ENCODE data around the gene INVS.

DNA sequence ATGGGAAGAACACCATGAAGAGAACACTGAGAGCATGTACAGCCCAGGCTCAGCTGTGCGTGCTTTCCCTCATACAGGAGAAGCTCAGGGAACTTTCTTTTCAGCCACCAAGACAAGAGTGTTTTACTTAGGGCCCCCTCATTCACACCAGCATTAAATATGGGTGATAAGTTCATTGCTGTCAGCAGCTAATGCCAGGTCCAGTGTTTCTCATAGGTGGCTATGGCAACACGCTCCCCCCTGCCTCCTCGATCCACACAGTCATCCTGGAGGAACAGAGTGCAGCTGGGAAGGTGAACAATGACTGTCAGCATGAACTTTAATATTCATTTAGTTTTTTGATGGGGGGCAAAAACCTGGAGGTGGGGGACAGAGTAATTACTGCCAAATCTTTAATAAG, 199.3 kb downstream of the INVS start:
- no peak for TF ChIP-seq POLR2A (IDR thresholded peaks at IDR 0.05)
- TF ChIP-seq, protein P1, sequence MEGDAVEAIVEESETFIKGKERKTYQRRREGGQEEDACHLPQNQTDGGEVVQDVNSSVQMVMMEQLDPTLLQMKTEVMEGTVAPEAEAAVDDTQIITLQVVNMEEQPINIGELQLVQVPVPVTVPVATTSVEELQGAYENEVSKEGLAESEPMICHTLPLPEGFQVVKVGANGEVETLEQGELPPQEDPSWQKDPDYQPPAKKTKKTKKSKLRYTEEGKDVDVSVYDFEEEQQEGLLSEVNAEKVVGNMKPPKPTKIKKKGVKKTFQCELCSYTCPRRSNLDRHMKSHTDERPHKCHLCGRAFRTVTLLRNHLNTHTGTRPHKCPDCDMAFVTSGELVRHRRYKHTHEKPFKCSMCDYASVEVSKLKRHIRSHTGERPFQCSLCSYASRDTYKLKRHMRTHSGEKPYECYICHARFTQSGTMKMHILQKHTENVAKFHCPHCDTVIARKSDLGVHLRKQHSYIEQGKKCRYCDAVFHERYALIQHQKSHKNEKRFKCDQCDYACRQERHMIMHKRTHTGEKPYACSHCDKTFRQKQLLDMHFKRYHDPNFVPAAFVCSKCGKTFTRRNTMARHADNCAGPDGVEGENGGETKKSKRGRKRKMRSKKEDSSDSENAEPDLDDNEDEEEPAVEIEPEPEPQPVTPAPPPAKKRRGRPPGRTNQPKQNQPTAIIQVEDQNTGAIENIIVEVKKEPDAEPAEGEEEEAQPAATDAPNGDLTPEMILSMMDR (IDR thresholded peaks at IDR 0.05) = no peak
